Neural progenitor cell (in vitro differentiated cells): ENCODE measurements around the gene NMUR1.
"Not testable (repeated sequence)": the region's sequence is repeated elsewhere in the genome, so short reads cannot be mapped to it uniquely, and the experiment has no call there.

Experiments
- EZH2phosphoT487 ChIP-seq: fragments of 200-600 bp; sonication (generic); IDR thresholded peaks from 2 replicates; pipeline ENCODE4 v1.6.1; 2017; ENCODE audit warnings: antibody characterized with exemption
- TF ChIP-seq, protein P1 (sequence below): fragments of 200-600 bp; sonication (generic); IDR thresholded peaks from 2 replicates; pipeline ENCODE4 v1.5.1; 2017; ENCODE audit warnings: antibody characterized with exemption, mild to moderate bottlenecking

DNA sequence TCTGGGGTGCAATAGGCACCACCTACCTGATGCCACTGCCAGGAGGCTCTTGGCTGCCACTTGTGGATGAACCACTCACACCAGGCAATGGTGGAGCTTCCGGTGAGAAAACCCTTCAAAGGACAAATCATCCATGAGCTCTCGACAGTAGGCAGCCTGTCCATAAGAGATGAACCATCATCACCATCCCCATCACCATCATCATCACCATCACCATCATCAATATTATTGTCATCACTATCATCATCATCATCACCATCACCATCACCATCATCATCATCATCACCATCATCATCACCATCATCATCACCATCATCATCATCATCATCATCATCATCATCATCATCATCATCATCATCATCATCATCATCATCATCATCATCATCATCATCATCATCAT, 48.4 kb upstream of the NMUR1 start:
- TF ChIP-seq, protein P1, sequence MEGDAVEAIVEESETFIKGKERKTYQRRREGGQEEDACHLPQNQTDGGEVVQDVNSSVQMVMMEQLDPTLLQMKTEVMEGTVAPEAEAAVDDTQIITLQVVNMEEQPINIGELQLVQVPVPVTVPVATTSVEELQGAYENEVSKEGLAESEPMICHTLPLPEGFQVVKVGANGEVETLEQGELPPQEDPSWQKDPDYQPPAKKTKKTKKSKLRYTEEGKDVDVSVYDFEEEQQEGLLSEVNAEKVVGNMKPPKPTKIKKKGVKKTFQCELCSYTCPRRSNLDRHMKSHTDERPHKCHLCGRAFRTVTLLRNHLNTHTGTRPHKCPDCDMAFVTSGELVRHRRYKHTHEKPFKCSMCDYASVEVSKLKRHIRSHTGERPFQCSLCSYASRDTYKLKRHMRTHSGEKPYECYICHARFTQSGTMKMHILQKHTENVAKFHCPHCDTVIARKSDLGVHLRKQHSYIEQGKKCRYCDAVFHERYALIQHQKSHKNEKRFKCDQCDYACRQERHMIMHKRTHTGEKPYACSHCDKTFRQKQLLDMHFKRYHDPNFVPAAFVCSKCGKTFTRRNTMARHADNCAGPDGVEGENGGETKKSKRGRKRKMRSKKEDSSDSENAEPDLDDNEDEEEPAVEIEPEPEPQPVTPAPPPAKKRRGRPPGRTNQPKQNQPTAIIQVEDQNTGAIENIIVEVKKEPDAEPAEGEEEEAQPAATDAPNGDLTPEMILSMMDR, result not testable (repeated sequence)
- TF ChIP-seq EZH2phosphoT487, result not testable (repeated sequence)
